GM21737 (cell line): ENCODE results near the gene DTX1.

ENCODE experiments used
- ATAC-seq: cut with Tn5 transposase; IDR thresholded peaks from one replicate; pipeline ENCODE4 v1.9.1; 2021; ENCODE audit warnings: mild to moderate bottlenecking, moderate library complexity; ENCODE audit not compliant: unreplicated experiment

Gene DTX1

DNA sequence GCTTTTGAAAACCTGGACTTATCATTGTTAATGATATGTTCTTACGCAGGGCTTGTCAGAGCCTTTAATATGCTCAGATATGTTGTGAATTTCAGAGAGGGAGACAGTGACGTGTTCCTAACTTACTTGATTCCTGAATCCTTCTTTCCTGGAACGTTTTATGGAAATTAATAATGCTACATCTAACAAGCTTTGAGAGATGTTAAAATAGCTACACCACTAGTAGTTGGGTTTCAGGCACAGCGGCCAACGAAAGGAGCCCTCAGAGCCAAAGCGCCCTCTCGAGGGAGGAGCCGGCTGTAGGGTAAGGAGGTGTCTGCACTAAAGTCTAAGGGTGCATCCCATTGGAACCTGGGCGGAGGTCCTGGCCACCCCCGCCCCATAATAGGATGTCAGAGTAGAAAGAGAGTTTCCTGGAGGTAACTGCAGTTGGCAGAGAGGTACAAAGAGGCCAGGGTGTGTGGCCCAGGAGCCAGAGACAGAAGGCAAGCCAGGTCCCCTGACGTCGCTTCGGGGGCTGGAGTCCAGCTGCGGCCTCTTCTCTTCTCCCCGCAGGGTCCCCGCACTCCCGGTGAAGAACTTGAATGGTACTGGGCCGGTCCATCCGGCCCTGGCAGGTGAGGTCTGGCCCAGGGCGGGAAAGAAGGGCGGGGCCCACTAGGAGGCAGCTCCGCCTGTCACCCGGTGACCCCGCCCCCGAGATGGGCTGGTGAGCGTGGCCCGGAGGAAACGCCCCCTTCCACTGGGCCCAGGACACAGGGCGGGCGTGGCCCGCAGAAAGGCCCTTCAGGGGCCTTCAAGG is 36.3 kb downstream of the DTX1 start:
- ATAC-seq: no peak

DNA sequence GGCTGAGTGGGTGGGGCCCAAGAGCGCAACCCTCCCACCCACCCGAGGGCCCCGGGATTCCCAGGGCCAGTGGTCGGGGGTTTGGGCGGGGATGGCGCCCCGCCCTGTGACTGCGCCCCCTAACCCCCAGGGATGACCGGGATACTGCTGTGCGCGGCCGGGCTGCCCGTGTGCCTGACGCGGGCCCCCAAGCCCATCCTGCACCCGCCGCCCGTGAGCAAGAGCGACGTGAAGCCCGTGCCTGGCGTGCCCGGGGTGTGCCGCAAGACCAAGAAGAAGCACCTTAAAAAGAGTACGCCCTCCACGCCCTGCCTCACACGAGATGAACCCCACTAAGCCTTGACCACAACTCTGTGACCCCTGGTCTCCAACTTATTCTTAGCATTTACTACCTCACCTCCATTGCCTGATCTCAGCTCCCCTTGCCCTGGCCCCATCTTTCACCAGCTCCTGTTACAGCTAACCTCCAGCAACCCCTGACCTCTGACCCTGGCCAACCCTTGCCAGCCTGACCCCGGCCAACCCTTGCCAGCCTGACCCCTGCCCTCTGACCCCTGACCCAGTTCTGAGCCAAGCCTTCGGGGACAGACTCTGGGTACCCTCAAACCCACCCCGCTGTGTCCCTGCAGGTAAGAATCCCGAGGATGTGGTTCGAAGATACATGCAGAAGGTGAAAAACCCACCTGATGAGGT is 37.0 kb downstream of the DTX1 start:
- ATAC-seq: no peak

DNA sequence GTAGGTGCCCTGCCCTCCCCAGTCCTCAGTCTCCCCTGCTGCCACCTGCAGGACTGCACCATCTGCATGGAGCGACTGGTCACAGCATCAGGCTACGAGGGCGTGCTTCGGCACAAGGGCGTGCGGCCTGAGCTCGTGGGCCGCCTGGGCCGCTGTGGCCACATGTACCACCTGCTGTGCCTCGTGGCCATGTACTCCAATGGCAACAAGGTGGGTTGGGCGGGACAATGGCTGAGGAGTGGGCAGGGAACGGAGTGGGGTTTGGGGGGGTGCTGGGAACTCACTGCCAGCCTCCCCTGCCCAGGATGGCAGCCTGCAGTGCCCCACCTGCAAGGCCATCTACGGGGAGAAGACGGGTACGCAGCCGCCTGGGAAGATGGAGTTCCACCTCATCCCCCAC is 38.2 kb downstream of the DTX1 start:
- no peak for ATAC-seq

GRCh38 chr12:113095405-113095804 is 38.9 kb downstream of the DTX1 start:
- ATAC-seq: no peak

- ATAC-seq: no peak
Measured at GRCh38 chr12:113096675-113097461, 40.3 kb downstream of the DTX1 start.

DNA sequence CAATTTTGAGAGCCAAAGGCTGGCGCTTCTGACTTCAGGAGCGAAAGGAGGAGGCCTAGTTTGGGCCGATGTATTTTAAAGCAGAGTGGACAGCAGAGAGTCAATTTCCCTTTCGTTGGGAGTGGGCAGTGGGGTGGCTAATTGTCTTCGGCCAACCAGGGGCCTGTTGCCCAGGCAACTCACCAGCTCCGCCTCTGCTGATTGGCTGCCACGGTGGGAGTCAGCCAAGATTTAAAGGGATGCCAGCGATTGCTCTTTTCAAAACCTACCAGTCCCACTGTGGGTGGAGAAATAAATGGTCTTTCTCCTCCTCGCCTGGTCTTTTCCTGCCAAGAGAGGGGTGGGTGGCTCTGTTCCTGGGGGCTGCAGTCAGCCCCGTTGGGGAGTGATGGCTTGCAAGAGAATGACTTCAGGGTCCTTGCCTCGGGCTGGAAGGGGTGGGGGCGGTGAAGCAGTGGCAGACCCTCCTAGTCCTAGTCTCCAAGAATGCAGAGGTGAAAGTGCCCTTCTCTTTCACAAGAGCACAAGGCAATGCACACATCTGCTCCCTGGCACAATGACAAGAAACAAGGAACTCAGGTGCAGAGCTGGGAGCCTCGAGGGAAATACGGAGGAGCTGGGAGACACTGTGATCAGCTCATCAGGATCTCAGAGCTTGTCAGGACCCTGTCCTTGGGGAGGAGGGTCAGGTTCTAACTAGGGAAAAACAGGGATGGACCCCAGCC is 41.3 kb downstream of the DTX1 start:
- no peak for ATAC-seq

DNA sequence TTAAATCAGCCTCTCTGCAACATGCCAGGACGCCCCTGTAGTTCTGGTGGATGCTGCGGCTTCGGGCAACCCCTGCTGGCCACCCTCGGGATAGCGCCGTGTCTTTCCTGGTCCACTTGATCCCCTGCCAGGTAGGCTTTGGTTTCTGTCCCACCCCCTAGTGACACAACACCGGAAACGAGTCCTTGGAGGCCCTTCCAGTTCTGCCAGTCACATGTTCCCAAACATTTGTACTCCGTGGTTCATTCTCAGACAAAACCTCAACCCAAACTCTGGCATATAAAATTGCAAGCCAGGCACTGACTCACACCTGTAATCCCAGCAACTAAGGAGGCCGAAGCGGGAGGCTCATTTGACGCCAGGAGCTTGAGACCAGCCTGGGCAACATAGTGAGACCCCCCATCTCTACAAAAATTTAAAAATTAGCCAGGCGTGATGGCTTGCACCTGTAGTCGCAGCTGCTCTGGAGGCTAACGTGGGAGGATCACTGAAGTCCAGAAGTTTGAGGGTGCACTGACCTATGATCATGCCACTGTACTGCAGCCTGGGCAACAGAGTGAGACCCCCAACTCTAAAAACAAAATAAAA is 42.0 kb downstream of the DTX1 start:
- ATAC-seq: no peak

- no peak for ATAC-seq
Measured at GRCh38 chr12:113099364-113099763, 42.8 kb downstream of the DTX1 start.

- no peak for ATAC-seq
Measured at GRCh38 chr12:113099764-113100163, 43.2 kb downstream of the DTX1 start.

- ATAC-seq: no peak
Measured at GRCh38 chr12:113101751-113102150, 45.2 kb downstream of the DTX1 start.

DNA sequence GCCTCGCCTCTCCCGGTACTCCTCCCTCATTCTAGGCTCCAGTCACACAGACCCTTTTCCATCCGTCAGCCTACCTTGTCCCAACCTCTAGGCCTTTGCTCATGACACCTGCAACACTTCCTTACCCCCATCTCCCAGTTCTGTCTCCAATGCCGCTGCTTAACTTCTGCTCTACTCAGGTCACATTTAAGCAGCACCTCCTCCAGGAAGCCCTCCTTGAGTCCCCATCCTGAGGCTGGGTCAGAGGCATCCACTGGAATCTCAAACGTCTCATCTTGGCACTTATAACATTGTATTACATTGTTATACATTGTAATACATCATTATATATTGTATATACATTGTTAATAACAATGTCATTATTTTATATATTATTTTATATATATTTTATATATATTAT is 46.3 kb downstream of the DTX1 start:
- ATAC-seq: no peak

GRCh38 chr12:113103756-113104450 is 47.4 kb downstream of the DTX1 start:
- ATAC-seq: no peak

GRCh38 chr12:113104953-113105510 is 48.5 kb downstream of the DTX1 start:
- ATAC-seq: no peak

- ATAC-seq: no peak
Measured at GRCh38 chr12:113105606-113106271, 49.2 kb downstream of the DTX1 start.

DNA sequence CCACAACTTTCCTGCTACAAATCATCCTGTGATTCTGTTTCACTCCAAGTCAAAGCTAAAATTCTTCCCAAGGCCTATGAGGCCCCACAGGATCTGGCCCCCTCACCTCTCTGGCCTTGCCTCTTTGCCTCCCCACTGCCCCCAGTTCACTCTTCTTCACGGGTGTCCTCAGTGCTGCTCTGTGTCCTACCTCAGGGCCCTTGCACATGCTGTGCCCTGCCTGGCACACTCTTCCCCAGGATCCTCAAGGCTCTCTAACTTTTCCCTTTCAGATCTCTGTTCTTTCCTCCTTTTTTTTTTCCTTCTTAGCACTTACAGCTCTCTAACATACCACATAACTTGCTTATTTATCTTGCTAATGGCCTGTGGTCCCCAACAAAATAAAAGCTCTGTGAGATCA is 49.8 kb downstream of the DTX1 start:
- ATAC-seq: no peak

DNA sequence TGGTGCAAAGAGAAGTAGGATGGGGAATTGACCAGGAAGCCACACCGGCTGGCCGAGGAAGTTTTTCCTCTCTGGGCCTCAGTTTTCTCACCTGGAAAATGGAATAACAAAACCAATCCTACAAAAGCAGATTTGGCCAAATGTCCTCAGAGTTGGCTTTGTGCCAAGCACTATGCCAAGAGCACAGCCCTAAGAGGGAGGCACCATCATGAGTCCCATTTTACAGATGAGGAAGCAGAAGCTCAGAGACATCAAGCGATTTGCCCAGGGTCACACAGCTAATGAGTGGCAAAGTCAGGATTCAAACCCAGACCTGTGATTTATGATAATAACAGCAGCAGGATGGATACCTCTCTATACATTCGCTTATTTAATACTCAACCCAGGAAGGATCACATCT is 51.8 kb downstream of the DTX1 start:
- no peak for ATAC-seq

- no peak for ATAC-seq
Measured at GRCh38 chr12:113109360-113109759, 52.8 kb downstream of the DTX1 start.

DNA sequence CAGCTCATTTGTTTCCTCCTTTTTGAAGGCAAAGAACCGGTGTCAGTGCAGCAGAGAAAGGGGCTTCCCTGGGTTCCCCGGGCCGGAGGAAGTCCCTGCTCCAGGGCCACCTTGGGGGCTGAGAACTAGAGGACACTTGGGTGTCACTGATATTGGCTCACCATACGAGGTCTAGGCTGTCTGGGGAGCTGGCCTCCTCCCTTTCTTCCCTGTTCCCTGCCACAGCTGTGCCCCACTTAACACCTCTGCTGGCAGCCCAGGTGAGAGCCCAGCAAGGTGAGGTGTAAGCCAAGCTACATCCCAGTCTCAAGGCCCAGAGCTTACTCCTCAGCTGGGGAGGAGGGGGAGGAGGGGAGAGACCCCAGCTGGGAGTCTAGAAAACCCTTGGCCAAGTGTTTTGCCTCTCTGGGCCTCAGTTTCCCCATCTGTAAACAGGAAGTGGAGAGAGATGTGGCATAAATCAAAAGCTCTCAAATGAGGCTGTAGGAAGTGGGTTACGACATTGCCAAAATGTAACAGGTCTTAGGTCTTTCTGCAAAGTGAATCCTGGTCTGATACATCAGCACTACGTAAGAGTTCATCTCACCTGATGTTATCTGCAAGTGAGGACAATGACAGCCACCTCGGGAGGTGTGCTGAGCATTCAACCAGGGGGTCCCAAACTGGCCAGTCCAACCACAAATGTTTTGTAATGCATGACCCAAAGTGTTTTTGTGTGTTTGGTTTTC is 53.5 kb downstream of the DTX1 start:
- ATAC-seq: no peak

DNA sequence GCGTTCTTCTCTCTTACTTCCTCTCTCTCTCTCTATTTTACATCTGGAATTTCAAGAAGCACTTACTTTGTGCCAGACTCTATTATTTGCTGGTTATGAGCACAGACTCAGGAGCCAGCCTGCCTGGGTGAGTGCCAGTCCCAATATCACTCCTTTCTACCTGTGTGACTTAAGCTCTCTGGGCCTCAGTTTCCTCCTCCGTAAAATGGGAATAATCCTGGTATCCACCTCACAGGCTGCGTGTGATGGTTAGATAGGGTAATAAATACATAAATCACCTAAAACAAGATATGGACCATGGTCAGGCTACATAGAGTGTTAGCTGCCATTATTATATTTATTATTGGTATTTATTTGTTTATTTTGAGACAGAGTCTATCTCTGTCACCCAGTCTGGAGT is 54.7 kb downstream of the DTX1 start:
- no peak for ATAC-seq
